ENCODE results near the gene OR7C1. TPM values are rescaled to one million over a fixed set of nuclear protein-coding genes. Genes with fewer than 3 reads are reported as not detected.
"Not testable (repeated sequence)": the region's sequence is repeated elsewhere in the genome, so short reads cannot be mapped to it uniquely, and the experiment has no call there.

Gene OR7C1
- total and polyA plus RNA-seq, 4 experiments from 2014 or later: not detected

DNA sequence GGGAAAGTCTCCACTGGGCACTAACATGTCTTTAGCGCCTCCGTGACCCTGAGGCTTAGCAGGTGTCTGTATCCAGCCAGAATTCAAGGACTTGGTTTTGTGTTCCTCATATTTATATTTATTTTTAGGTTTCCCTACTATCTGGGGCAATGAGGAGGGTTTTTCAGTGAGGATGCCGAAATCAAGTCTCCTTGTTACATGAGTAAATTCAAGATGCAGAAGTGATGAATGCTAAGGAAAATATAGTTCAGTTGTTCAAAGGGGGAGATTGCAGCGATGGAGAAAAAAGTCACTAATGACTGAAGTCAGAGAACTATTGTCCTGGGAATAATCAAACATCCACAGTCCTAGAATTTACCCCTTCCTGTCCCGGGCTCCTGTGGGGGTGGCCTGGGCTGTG, 55.8 kb downstream of the OR7C1 start:
- Mint-ChIP-seq H3K4me3 (no peak overlapping the region), H3K27me3 (peaks cover 22 to 29% of the 10 kb centered on the region in 2 donors), H3K27ac (no peak overlapping the region), H3K36me3 (no peaks in the 10 kb centered on the region), H3K4me1 (peaks cover 2 to 14% (median 9%) of the 10 kb centered on the region in 4 donors), H3K9me3 (peaks cover 0 to 5% (median 0%) of the 10 kb centered on the region in 8 donors)
- DNase-seq: no peak
- POLR2A ChIA-PET (ENCODE audit: partially characterized antibody): no interaction called here
- H3K9me3 ChIP-seq (ENCODE audit: control insufficient read depth in 1 of 2, low read length in 2 of 2): no peaks in the 10 kb centered on the region
- no peaks in the 10 kb centered on the region for H3K36me3 ChIP-seq (ENCODE audit: insufficient read depth, low read length)
- no peaks in the 10 kb centered on the region for H3K4me1 ChIP-seq (ENCODE audit: insufficient read depth, low read length)
- no peaks in the 10 kb centered on the region for H3K27me3 ChIP-seq (ENCODE audit: insufficient read depth, low read length)
- intact Hi-C loops (cut with micrococcal nuclease): no loop called here
- CTCF ChIA-PET (ENCODE audit: partially characterized antibody): no interaction called here
- no peak overlapping the region for H3K27ac ChIP-seq (ENCODE audit: low read depth, low read length)
- H3K4me3 ChIP-seq (ENCODE audit: low read length in 2 of 2): no peak overlapping the region

DNA sequence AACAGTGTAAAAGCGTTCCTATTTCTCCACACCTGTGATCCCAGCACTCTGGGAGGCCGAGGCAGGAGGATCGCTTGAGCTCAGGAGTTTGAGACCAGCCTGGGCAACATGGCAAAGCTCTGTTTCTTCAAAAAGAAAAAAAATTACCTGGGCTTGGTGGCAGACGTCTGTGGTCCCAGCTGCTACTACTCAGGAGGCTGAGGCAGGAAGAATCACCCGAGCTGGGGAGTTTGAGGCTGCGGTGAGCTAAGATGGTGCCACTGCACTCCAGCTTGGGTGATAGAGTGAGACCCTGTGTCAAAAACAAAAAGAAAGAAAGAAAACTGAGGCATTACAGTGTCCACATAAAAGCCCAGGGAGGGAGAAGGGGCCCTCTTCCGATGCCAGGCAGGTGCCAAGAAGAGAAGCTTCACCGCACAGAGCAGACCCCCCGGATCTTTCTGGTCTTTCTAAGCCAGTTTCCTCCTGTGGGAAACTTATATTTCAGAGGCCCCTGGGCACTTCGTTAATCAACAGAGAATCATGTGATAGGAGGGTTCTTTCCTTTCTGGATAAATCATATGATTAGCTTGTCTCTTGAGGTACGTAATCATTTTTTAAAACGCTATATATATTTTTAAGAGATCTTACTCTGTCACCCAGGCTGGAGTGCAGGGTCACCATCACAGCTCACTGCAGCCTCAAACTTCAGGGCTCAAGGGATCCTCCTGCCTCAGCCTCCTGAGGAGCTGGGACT, 56.7 kb downstream of the OR7C1 start, which contains the start of gene ADGRE2:
ADGRE2 (minus strand) TSS at position 451 of the 736 bp plus-strand sequence. CDS start 1,804 bp downstream, outside the sequence.
- peaks cover 2 to 14% (median 9%) of the 10 kb centered on the region in 4 donors for H3K4me1 Mint-ChIP-seq
- H3K4me1 ChIP-seq (ENCODE audit: insufficient read depth, low read length); DNase-seq; H3K27me3 ChIP-seq (ENCODE audit: insufficient read depth, low read length); H3K36me3 ChIP-seq (ENCODE audit: insufficient read depth, low read length); CTCF ChIA-PET (ENCODE audit: partially characterized antibody); intact Hi-C loops (cut with micrococcal nuclease); H3K4me3 ChIP-seq (ENCODE audit: low read length in 2 of 2); H3K9me3 ChIP-seq (ENCODE audit: control insufficient read depth in 1 of 2, low read length in 2 of 2); POLR2A ChIA-PET (ENCODE audit: partially characterized antibody); H3K36me3 Mint-ChIP-seq; H3K27ac ChIP-seq (ENCODE audit: low read depth, low read length); H3K9me3 Mint-ChIP-seq: not testable (repeated sequence)
- peak within 1 kb of the TSS in 2 of 8 donors; percentile 15 to 40 for H3K4me3 Mint-ChIP-seq
- H3K27ac Mint-ChIP-seq: peak within 1 kb of the TSS in 1 of 7 donors; percentile 32
- H3K27me3 Mint-ChIP-seq: peaks cover 22 to 31% of the 10 kb centered on the region in 2 donors

DNA sequence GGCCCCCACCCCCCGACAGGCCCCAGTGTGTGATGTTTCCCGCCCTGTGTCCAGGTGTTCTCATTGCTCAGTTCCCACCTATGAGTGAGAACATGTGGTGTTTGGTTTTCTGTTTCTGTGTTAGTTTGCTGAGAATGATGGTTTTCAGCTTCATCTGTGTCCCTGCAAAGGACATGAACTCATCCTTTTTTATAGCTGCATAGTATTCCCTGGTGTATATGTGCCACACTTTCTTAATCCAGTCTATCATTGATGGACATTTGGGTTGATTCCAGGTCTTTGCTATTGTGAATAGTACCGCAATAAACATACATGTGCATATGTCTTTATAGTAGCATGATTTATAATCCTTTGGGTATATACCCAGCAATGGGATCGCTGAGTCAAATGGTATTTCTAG, 57.3 kb downstream of the OR7C1 start:
- H3K4me1 ChIP-seq (ENCODE audit: insufficient read depth, low read length); H3K36me3 Mint-ChIP-seq; H3K36me3 ChIP-seq (ENCODE audit: insufficient read depth, low read length); H3K9me3 ChIP-seq (ENCODE audit: control insufficient read depth in 1 of 2, low read length in 2 of 2); POLR2A ChIA-PET (ENCODE audit: partially characterized antibody); H3K27me3 ChIP-seq (ENCODE audit: insufficient read depth, low read length); DNase-seq; H3K27ac ChIP-seq (ENCODE audit: low read depth, low read length); CTCF ChIA-PET (ENCODE audit: partially characterized antibody); H3K4me3 ChIP-seq (ENCODE audit: low read length in 2 of 2); intact Hi-C loops (cut with micrococcal nuclease); H3K9me3 Mint-ChIP-seq: not testable (repeated sequence)
- Mint-ChIP-seq H3K4me3 (peak overlapping the region in 2 of 8 donors; percentile 15 to 40), H3K27me3 (peaks cover 22 to 26% of the 10 kb centered on the region in 2 donors), H3K27ac (peak overlapping the region in 1 of 7 donors; percentile 32), H3K4me1 (peaks cover 2 to 14% (median 9%) of the 10 kb centered on the region in 4 donors)

DNA sequence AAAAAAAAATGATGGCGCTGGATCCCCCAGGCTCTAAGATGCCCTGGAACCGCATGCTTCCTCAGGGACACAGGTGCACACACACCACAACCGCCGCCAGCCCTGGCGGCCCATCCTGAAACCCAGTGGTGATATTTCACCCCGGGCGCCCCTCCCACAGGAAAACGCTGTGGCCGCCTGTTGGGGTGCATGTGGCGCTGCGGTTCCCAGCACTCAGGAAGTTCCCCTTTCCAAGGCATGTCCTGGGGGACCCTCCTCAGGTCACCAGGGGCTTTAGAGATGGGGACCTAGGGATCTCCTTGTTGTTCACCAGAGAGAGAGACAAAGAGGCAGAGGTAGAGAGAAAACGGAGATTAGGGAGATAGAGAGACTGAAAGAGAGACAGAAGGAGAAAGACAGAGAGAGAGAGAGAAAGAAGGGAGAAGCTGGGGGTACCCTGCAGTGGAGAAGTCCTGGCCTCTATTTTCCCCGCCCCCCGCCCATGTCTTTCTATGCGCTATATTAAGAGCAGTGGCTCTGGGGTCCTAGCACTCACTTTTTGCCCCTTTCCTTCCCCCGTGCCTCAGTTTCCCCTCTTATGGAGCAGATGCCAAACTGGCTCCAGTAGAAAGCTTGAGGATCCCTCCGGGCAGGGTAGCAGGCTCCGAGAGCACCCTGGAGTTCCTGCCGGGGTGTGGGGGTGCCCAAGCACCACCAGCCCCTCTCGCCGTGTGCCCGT, 59.0 kb downstream of the OR7C1 start:
- H3K27me3 Mint-ChIP-seq: peaks cover 22 to 27% of the 10 kb centered on the region in 2 donors
- peak overlapping the region; percentile 32 to 71 (median 66) for H3K4me3 Mint-ChIP-seq
- peak overlapping the region in 2 of 7 donors; percentile 54 to 91 for H3K27ac Mint-ChIP-seq
- no peaks in the 10 kb centered on the region for H3K36me3 Mint-ChIP-seq
- H3K4me3 ChIP-seq (ENCODE audit: low read length in 2 of 2): no peak overlapping the region
- POLR2A ChIA-PET (ENCODE audit: partially characterized antibody): no interaction called here
- no peaks in the 10 kb centered on the region for H3K9me3 ChIP-seq (ENCODE audit: control insufficient read depth in 1 of 2, low read length in 2 of 2)
- H3K27ac ChIP-seq (ENCODE audit: low read depth, low read length): peak overlapping the region; percentile 21
- intact Hi-C loops (cut with micrococcal nuclease): no loop called here
- no peak for DNase-seq
- H3K4me1 ChIP-seq (ENCODE audit: insufficient read depth, low read length): no peaks in the 10 kb centered on the region
- no peaks in the 10 kb centered on the region for H3K27me3 ChIP-seq (ENCODE audit: insufficient read depth, low read length)
- H3K36me3 ChIP-seq (ENCODE audit: insufficient read depth, low read length): no peaks in the 10 kb centered on the region
- CTCF ChIA-PET (ENCODE audit: partially characterized antibody): interaction anchor here (1.1 kb wide), 1 partner anchor 9 kb away, joined by 3 read pairs; no protein-coding TSS in a partner anchor
- H3K4me1 Mint-ChIP-seq: peaks cover 2 to 14% (median 9%) of the 10 kb centered on the region in 4 donors
- peaks cover 0 to 5% (median 0%) of the 10 kb centered on the region in 8 donors for H3K9me3 Mint-ChIP-seq

DNA sequence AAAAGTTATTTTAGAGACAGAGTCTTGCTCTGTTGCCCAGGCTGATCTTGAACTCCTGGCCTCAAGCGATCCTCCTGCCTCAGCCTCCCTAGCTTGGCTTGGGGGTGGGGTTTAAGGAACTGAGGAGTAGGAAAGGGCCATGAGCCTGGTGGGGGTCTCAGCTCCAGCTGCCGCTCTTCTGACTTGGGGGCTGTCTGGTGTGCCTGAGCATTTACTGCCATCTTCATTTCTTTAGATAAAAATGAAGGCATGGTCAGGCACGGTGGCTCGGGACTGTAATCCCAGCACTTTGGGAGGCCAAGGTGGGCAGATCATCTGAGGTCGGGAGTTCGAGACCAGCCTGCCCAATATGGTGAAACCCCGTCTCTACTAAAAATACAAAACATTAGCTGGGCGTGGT, 59.7 kb downstream of the OR7C1 start:
- H3K9me3 Mint-ChIP-seq; H3K4me3 ChIP-seq (ENCODE audit: low read length in 2 of 2); POLR2A ChIA-PET (ENCODE audit: partially characterized antibody); DNase-seq; intact Hi-C loops (cut with micrococcal nuclease); CTCF ChIA-PET (ENCODE audit: partially characterized antibody); H3K9me3 ChIP-seq (ENCODE audit: control insufficient read depth in 1 of 2, low read length in 2 of 2); H3K27ac ChIP-seq (ENCODE audit: low read depth, low read length); H3K4me1 ChIP-seq (ENCODE audit: insufficient read depth, low read length); H3K36me3 Mint-ChIP-seq; H3K27ac Mint-ChIP-seq; H3K36me3 ChIP-seq (ENCODE audit: insufficient read depth, low read length); H3K27me3 ChIP-seq (ENCODE audit: insufficient read depth, low read length): not testable (repeated sequence)
- Mint-ChIP-seq H3K4me3 (peak overlapping the region in 3 of 8 donors; percentile 21 to 68 (median 64)), H3K4me1 (peaks cover 2 to 14% (median 9%) of the 10 kb centered on the region in 4 donors), H3K27me3 (peaks cover 22 to 24% of the 10 kb centered on the region in 2 donors)

DNA sequence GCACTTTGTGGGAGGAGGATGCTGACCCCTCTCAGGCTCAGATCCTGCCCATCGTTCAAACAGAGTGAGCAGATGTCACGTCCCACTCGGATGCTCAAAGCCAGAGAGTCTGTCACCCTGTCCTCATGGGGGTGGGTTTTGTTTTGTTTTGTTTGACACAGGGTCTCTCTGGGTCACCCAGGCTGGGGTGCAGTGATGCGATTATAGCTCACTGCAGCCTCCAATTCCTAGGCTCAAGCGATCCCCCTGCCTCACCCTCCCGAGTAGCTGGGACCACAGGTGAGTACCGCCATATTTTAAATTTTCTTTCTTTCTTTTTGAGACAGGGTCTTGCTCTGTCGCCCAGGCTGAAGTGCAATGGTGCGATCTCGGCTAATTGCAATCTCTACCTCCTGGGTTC, 60.6 kb downstream of the OR7C1 start:
- Mint-ChIP-seq H3K4me1 (peaks cover 2 to 14% (median 9%) of the 10 kb centered on the region in 4 donors), H3K27me3 (peaks cover 22 to 28% of the 10 kb centered on the region in 2 donors), H3K4me3 (no peak overlapping the region), H3K36me3 (no peaks in the 10 kb centered on the region), H3K27ac (no peak overlapping the region), H3K9me3 (peaks cover 0 to 5% (median 0%) of the 10 kb centered on the region in 8 donors)
- ChIA-PET POLR2A (ENCODE audit: partially characterized antibody) (no interaction called here), CTCF (ENCODE audit: partially characterized antibody) (no interaction called here)
- intact Hi-C loops (cut with micrococcal nuclease): no loop called here
- no peaks in the 10 kb centered on the region for H3K9me3 ChIP-seq (ENCODE audit: control insufficient read depth in 1 of 2, low read length in 2 of 2)
- DNase-seq: no peak
- no peaks in the 10 kb centered on the region for H3K4me1 ChIP-seq (ENCODE audit: insufficient read depth, low read length)
- no peak overlapping the region for H3K4me3 ChIP-seq (ENCODE audit: low read length in 2 of 2)
- no peaks in the 10 kb centered on the region for H3K36me3 ChIP-seq (ENCODE audit: insufficient read depth, low read length)
- H3K27me3 ChIP-seq (ENCODE audit: insufficient read depth, low read length): no peaks in the 10 kb centered on the region
- H3K27ac ChIP-seq (ENCODE audit: low read depth, low read length): no peak overlapping the region

DNA sequence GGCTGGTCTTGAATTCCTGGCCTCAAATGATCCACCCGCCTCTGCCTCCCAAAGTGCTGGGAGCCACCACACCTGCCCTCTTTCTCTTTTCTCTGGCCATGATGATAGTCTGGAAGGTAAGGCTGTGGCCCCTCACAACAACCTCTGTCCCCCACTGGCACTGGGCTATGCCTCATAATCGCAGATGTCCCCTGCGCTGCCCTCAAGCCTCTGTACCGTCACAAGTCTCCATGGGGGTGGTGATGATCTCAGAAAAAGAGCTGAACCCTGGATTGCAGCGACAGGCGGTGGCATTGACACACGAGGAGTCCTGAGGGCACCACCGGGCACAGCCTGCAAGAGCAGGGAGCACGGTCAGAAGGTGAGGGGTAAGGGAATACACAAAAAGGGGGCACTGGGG, 61.3 kb downstream of the OR7C1 start:
- H3K4me3 Mint-ChIP-seq; H3K9me3 Mint-ChIP-seq; intact Hi-C loops (cut with micrococcal nuclease); H3K4me3 ChIP-seq (ENCODE audit: low read length in 2 of 2); H3K27me3 ChIP-seq (ENCODE audit: insufficient read depth, low read length); H3K36me3 Mint-ChIP-seq; H3K4me1 ChIP-seq (ENCODE audit: insufficient read depth, low read length); DNase-seq; H3K36me3 ChIP-seq (ENCODE audit: insufficient read depth, low read length); POLR2A ChIA-PET (ENCODE audit: partially characterized antibody); H3K27ac ChIP-seq (ENCODE audit: low read depth, low read length); H3K9me3 ChIP-seq (ENCODE audit: control insufficient read depth in 1 of 2, low read length in 2 of 2); CTCF ChIA-PET (ENCODE audit: partially characterized antibody): not testable (repeated sequence)
- Mint-ChIP-seq H3K27ac (peak overlapping the region in 1 of 7 donors; percentile 32), H3K27me3 (peaks cover 19 to 26% of the 10 kb centered on the region in 2 donors), H3K4me1 (peaks cover 2 to 14% (median 9%) of the 10 kb centered on the region in 4 donors)

Measured in CD4-positive, alpha-beta memory T cell (primary cell).